ENCODE data around the gene ZNF283. TPM values are rescaled to one million over a fixed set of nuclear protein-coding genes. Genes with fewer than 3 reads are reported as not detected.

ZNF283 gene
- total and polyA plus RNA-seq, 9 of the 15 experiments (the other 6 are each of a cell fraction or from before 2014, with no cell fraction given) = 6.0 to 19.5 (median 9.8) TPM

DNA sequence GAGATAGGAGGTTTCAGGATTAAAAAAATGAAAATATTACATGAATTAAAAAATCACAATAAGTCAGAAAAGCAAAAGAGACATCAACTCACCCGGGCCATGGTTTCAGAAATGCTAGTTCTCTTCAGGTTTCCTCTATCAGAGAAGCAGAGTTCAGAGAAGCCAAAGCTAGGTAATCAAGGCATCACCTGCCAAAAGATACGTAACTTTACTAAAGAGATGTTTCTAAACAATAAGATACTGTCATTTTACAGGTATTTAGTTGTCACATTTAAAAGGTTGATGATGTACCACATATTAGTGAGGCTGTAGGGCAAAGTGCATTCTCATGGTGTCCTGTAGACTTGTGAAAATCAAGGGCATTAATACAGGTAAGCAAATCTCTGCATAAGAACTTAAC, 56.7 kb downstream of the ZNF283 start, which contains the start of gene ZNF404 (continued):
- TF ChIP-seq, protein P1, sequence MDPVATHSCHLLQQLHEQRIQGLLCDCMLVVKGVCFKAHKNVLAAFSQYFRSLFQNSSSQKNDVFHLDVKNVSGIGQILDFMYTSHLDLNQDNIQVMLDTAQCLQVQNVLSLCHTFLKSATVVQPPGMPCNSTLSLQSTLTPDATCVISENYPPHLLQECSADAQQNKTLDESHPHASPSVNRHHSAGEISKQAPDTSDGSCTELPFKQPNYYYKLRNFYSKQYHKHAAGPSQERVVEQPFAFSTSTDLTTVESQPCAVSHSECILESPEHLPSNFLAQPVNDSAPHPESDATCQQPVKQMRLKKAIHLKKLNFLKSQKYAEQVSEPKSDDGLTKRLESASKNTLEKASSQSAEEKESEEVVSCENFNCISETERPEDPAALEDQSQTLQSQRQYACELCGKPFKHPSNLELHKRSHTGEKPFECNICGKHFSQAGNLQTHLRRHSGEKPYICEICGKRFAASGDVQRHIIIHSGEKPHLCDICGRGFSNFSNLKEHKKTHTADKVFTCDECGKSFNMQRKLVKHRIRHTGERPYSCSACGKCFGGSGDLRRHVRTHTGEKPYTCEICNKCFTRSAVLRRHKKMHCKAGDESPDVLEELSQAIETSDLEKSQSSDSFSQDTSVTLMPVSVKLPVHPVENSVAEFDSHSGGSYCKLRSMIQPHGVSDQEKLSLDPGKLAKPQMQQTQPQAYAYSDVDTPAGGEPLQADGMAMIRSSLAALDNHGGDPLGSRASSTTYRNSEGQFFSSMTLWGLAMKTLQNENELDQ (CRISPR knock-in tag; IDR thresholded peaks at IDR 0.05; ENCODE audit: borderline replicate concordance) = no peak
- TF ChIP-seq HMG20A (CRISPR knock-in tag; conservative IDR thresholded peaks at IDR 0.05) (no peak), CLOCK (CRISPR knock-in tag; IDR thresholded peaks at IDR 0.05; ENCODE audit: borderline replicate concordance) (no peak), NR2F6 (CRISPR knock-in tag; IDR thresholded peaks at IDR 0.05) (no peak)

DNA sequence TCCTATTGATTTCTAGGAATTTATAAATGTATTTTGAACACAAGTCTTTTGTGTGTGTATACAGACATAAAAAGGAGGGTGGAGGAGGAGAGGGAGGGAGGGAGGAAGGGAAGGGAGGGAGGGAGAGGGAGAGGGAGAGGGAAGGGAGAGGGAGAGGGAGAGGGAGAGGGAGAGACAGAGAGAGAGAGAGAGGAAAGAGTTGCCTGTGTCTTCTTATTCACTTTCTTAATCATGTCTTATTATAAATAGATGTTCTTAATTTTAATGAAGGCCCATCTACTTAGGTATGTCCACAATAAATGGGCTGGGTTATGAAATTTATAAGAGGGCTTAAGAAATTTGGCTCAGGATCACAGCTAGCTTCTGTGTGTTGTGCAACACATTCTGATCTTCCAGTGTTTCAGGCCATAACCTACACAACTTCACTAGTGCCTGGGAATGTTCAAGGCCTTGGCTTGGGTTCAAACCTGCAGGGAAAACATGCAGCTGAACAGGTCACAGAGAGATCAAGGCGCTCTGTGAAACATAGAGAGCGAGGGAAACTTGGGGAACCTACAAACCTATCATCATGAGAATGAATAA, 68.7 kb downstream of the ZNF283 start:
- no TSS peak for BruUV-seq (replicated peaks)
- Histone ChIP-seq H3K27ac (ENCODE audit: extremely low read depth, low read depth, low read length) (no peak overlapping the region), H3K9me3 (replicated peaks; ENCODE audit: control insufficient read depth, insufficient read depth, low read depth, low read length) (no peaks in the 10 kb centered on the region), H4K20me1 (replicated peaks; ENCODE audit: control insufficient read depth, insufficient read depth, low read length) (no peaks in the 10 kb centered on the region), H3K9ac (ENCODE audit: insufficient read depth in 1 of 2, low read depth in 2 of 2, low read length in 2 of 2) (no peak overlapping the region), H3K79me2 (ENCODE audit: control insufficient read depth, insufficient read depth, low read length) (no peaks in the 10 kb centered on the region), H3K36me3 (ENCODE audit: control insufficient read depth, insufficient read depth, low read length) (no peaks in the 10 kb centered on the region), H3K4me1 (replicated peaks in 1 of 2; ENCODE audit: control insufficient read depth in 2 of 2, insufficient read depth in 2 of 2, low read length in 2 of 2) (no peaks in the 10 kb centered on the region), H3K4me3 (no peak overlapping the region), H3K4me2 (ENCODE audit: insufficient read depth, low read length) (no peak overlapping the region), H3K27me3 (ENCODE audit: control insufficient read depth in 2 of 2, insufficient read depth in 2 of 2, low read length in 2 of 2) (no peaks in the 10 kb centered on the region), H3K9me1 (ENCODE audit: control insufficient read depth, insufficient read depth, low read length) (no peaks in the 10 kb centered on the region), H2AFZ (ENCODE audit: low read depth, low read length) (no peak overlapping the region)
- intact Hi-C loops (cut with micrococcal nuclease) = no loop called here
- ChIA-PET POLR2A (no interaction called here), CTCF (ENCODE audit: low intra/inter-chr PET ratio) (no interaction called here)
- DNase-seq (ENCODE audit: extremely low read depth in 1 of 4, low spot score in 3 of 4) (no peak), ATAC-seq (no peak), FAIRE-seq (no peak)
- in situ Hi-C loops (cut with MboI) = no loop called here
- TF ChIP-seq PCBP1 (IDR thresholded peaks at IDR 0.05; ENCODE audit: low read depth, low read length, poor library complexity, severe bottlenecking) (peak; percentile 54), PCBP2 (IDR thresholded peaks at IDR 0.05; ENCODE audit: low read depth, low read length, poor library complexity, severe bottlenecking) (peak; percentile 57), ZBTB12 (CRISPR knock-in tag; IDR thresholded peaks at IDR 0.05) (no peak)
- 0% methylated on average over 2 of the region's 2 CpGs for WGBS (ENCODE audit: insufficient coverage, low coverage, missing lambda C conversion rate)

Measured in K562 (cell line).